Measurements from ENCODE around the gene SLC26A1. TPM values are rescaled to one million over a fixed set of nuclear protein-coding genes. Genes with fewer than 3 reads are reported as not detected.

The SLC26A1 gene
- total RNA-seq, 1 donor from 2014 or later, result not detected

DNA sequence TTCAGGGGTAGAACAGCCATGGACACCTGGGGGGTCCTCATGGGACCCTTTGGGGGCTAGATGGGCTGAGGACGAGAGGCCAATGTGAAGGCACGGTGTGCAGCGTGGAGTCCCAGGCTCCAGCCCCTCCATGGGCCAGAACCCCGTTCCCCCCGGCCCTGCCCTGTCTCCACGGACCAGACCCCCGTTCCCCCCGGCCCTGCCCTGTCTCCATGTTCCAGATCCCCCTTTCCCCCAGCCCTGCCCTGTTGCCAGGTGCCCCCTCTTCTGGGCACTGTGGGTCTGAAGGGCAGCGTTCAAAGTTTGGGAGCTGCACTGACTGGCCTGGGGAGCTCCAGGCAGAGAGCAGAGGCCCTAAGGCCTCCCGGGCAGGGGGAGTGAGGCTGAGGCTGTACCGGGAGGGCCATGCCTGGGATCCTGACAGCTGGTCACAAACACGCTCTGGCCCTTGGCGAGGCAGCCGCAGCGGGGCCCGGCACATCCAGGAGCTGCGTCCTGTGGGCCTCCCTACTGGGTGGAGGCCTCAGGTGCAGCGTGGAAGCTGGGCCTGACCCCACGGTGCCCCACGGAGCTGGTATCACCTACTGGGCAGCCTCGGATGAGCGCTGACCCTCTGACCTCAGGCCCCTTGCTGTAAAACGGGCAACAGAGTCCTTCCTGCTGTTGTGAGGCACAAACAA, 28.7 kb downstream of the SLC26A1 start:
- DNase-seq, result no peak

DNA sequence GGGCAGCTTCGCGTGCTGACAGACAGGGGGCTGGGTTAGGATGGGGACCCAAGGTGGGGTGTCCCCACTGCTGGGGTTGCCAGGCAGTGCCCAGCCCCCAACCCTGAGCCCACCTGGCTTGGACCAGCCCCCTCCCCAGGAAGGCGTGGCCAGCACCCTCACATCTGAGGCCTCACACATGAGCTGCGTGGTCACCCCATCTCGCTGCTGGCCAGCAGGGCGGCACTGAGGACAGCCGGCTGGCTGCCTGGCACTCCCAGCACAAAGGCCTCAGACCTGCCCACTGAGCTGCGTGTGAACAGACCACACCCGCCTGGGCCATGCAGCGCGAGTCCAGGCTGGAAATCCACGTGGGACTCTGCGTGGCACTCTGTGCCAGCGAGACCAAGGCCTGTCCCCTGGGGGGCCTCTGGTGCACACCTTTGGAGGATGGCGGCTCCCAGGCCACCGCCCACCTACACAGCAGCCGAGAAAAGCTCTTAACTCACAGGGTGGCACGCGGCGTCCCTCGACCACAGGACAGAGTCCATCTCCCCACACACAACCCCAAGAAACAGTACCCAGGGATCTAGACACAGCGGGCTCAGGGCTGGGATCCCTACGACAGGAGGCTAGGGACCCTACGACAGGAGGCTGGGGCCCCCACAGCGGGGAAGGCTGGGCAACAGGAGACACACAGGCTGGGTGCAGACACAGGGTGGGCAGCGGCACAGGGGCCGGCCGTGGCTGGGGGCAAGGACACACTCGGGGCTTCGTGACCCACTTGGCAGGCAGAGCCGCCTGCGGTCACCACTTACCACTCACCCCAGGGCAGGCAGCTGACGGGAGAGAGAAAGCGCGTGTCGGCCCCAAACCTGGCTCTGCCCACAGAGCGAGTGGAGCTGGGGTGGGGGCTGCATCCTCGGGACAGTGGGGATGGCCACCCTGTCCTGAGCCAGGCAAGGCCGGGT, 29.7 kb downstream of the SLC26A1 start:
- DNase-seq, result no peak

DNA sequence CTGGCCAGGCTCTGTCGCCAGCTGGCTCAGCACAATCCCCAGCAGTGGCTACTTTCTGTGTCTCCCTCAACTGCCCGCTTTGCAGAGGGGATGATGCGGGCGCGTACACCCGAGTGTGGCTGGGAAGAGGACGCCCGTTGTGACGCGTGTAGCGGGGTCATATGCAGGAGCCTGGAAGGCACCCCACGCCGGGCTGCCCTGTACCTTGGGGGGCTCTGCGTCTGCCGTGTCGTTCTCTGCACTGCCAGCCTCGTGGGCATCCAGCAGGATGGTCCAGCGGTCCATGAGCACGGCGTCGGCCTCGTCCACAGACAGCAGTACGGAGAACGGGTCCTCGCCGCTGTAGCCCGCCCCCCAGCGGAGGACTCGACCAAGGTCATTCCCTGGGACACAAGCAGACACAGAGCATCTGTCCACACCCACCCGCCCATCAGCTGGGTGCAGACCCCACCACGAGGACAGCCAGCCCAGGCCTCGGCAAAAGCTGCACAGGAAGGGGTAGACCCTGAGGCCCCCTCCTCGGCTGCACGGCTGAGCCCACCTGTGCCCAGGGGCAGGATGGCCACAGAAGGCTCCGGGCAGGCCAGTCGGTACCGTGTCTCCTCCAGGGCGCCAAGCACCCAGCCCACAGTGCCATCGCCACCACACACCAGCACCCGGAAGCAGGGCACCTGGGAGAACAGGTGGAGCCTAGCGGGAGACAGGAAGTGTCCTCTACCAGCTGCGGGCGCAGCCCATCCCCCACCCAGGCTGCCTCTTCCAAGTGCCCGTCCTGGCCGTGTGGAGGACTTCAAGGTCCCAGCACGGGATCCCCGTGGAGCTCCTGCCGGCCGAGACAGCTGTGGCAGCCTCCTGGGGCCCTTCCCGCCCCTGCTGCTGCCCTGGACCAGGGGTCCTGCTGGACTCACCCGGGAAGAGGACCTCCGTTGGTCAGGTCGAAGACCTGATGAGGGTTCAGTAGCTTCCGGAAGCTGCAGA, 30.7 kb downstream of the SLC26A1 start:
- DNase-seq, result no peak

DNA sequence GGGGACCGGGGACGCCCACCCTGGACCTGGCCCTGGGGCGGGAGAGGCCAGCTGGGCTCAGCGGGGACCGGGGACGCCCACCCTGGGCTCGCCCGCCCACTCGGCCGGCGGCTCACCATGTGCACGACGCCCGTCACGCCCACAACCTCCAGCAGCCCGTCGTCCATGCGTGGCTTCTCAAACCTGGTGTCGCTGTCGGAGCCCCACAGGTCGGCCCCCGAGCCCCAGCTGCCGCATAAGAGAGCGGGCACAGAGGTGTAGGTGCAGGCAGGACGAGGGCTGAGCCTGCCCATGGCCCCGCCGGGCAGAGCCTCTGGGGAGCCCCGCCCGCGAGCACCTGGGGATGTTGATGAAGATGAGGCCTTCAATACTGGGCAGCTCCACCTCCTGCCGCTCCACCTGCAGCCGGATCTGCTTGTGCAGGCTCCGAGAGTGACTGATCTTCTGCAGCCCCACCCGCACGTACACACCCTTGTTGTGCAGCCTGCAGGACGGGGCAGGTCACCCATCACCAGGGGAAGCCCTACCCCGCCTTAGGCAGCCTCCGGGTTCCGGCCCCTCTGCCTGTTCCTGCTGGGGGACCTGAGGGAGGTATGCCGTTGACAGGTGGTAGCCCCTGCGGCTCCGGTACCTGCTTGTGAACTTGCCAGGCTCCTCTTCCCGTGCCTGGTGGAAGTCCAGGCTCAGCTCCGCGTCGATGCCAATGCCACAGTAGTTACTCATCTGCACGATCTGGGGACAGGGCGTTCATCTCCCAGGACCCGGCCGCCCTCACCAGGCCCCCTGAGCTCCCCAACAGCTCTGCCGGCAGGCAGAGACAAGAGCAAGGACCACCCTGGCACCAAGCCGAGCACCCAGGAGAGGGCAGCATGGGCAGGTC, 31.6 kb downstream of the SLC26A1 start:
- DNase-seq, result no peak

DNA sequence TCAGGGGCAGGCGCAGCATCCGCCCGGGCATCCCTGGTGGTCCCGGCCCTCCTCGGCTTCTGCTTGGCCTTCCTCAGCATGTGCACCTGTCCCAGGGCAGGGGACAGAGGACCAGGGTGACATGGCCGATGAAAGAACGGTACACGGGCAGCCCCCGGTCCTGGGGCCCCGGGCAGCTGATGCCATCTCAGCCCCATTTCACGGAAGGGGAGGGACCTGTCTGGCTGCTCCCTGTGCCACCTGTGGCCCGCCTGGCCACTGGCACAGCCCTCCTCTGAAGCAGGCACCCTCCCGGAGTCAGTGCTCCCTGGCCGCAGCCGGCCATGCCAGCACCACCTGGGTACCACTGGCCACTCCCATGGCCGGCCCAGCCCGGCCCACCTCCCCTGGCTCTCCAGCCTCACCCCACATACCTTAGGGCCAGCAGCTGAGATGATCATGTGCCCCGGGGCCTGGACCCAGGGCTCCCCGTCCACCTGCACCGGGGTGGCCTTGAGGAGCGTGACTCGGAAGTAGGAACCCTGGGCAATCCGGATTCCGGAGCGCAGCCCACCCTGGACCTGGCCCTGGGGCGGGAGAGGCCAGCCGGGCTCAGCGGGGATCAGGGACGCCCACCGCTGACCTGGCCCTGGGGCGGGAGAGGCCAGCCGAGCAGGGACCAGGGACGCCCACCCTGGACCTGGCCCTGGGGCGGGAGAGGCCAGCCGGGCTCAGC, 32.4 kb downstream of the SLC26A1 start:
- no peak for DNase-seq

DNA sequence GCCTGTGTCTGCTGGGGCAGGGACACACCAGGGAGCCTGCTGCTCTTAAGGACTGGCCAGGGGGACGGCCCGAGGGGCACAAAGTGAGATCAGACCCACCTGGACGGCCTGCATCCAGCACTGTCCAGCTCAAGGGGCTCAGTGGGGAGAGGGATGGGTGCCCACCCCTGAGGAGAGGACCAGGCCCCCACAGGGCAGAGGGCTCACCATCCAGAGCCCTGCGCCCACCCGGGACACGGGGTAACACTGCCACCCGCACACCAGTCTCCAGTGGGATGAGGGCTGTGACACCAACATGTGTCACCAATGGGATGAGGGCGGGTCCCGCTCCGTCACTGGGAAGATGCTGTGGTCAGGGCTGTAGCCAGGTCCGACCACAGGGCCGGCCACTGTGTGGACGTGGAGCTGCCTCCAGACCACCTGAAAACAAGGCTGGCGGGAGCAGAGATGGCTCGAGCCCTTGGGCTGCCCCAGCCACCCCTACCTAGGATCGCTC, 33.0 kb downstream of the SLC26A1 start:
- DNase-seq, result no peak

DNA sequence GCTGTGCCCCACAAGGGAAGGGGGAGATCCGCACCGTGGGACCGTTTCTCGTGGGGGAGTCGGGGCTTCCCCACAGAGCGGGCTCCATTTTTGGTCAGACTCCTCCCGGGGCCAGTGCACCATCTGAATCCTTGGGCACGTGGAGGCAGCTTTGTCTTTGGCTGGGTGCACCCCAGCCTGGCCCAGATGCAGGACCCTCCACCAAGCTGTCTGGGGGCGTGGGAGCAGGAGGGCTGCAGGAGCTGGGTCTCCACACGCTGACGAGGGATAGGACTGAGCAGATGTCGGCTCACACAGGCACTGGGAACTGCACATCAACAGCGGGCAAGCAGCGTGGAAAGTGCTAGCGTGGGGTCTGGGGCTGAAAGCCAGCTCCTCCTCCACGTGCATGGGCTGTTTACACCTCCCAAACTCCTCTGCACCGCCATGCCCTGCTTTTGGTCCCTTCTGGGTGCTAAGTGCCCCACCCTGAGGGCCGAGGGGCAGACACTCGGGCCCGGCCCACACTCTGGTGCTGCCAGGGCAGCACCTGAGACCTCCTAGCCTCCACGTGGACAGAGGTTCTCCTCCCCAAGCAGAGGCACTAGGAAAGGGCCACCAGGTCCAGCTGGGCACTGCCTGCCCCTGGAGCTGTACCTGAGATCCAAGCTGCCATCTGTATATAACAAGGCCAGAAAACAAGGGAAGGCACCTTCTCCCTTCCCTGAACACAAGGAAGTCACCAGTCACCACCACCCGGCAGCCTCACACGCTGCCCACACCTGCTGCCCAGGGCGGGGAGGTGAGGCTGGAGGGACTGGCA, 33.7 kb downstream of the SLC26A1 start:
- no peak for DNase-seq

DNA sequence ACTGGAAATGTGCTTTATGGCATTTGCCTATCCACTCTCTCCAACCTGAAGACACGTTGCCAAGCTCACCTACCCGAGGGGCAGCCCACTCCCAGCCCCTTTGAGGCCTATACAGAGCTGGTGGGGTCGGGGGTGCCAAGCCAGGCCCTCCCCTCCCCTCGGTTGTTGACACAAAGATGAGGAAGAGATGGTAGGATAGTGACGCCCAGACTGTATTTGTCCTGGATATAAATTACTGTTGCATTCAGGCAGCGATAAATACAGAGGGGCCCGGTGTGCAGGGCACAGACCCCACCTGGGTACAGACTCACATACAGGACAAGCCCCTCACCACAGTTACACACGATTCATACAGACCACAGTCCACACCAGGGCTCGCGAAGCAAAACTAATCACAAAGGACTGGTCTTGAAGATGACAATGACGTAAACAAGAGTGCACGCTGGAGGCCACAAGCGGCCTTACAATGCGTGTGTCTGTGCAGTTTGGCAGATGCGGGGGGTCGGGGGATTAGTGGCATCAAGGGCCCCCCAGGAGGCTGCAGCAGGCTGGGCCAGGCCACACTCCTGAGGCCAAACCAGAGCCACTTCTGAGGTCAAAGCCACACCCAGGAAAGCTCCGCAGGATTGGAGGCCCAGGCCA, 34.4 kb downstream of the SLC26A1 start:
- no peak for DNase-seq

DNA sequence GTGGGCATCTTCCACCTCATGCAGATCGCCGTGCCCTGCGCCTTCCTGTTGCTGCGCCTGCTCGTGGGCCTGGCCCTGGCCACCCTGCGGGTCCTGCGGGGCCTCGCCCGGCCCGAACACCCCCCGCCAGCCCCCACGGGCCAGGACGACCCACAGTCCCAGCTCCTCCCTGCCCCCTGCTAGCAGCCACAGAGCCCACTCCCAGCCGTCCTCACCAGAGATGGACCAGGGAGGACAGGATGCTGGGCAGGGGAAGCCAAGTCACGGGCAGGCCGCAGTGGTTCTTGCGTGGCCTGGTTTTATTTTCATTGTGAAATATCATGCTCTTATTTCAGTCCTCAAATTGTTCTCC, 34.9 kb downstream of the SLC26A1 start:
- DNase-seq, result no peak

DNA sequence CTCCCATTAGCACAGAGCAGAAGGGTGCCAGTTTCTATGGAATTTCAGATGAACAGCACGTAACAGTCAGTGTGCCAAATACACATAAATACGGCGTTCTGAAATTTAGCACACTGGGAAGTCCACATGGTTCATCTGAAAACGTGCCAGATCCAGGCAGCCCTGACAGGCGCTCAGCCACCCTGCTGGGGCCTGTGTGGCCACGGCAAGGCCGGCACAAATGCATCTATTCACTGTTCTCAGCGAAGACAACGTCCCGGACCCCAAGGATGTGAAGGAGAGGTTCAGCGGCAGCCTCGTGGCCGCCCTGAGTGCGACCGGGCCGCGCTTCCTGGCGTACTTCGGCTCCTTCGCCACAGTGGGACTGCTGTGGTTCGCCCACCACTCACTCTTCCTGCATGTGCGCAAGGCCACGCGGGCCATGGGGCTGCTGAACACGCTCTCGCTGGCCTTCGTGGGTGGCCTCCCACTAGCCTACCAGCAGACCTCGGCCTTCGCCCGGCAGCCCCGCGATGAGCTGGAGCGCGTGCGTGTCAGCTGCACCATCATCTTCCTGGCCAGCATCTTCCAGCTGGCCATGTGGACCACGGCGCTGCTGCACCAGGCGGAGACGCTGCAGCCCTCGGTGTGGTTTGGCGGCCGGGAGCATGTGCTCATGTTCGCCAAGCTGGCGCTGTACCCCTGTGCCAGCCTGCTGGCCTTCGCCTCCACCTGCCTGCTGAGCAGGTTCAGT, 35.5 kb downstream of the SLC26A1 start:
- no peak for DNase-seq

DNA sequence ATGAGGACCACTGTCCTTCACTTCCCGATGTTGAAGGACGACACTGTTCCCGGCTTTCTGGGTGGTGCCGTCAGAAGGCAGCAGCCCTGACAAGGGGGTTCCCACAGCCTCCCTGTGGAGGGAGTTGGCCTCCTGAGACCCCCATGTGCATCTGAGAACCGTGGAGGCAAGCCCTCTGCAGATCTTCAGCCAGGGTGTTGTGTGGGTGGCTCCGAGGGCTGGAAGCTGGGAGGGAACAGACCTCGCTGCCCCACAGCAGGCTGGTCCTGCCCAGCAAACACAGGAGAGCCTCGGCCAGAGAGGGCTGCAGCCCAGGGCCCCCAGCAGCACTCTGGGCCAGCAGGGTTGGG, 36.0 kb downstream of the SLC26A1 start:
- DNase-seq, result no peak

DNA sequence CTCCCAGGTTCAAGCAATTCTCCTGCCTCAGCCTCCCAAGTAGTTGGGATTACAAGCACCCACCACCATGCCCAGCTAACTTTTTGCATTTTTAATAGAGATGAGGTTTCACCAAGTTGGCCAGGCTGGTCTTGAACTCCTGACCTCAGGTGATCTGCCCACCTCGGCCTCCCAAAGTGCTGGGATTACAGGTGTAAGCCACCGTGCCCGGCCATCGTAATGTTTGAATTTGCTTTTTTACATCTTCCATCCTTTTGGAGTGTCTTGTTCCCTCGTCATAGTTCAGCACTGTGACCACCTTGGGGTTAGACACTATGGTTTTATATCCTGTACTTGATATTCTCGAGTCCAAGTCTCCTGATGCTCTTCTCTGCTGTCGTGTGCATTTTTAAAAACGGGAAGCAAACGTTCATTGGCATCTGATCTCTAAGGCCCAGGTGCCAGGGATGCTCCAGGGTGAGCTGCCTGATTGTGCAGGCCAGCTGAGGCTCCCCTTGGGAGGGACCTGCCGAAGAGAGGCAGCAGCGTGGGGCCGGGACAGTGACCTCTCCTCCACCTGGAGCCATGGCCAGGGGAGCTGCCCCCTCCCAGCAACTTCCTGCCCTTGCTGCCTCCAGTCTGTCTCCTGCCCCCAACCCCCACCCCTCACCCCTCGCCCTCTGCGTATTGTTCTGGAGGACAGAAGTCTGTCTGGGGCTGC, 36.5 kb downstream of the SLC26A1 start:
- no peak for DNase-seq

DNA sequence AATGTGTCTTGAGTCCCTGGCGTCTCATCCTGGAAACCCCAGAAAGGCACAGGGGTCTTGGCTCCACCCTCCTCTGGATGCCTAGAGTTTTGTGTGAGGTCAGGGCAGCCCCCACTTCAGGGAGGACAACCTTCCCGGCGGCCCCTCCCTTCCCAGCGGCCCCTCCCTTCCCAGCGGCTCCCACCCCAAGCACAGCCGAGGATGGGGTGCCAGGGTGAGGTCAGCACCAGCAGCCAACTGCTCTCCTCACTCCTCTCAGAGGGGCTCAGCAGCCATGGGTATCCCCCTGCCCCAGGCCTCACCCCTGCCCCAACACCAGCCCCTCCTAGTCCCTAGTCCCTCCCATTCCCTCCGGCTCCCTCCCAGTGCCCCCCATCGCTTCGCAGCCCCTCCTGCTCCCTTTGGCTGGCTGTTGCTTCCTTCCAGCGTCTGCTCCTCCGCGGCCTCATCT, 37.2 kb downstream of the SLC26A1 start:
- no peak for DNase-seq

DNA sequence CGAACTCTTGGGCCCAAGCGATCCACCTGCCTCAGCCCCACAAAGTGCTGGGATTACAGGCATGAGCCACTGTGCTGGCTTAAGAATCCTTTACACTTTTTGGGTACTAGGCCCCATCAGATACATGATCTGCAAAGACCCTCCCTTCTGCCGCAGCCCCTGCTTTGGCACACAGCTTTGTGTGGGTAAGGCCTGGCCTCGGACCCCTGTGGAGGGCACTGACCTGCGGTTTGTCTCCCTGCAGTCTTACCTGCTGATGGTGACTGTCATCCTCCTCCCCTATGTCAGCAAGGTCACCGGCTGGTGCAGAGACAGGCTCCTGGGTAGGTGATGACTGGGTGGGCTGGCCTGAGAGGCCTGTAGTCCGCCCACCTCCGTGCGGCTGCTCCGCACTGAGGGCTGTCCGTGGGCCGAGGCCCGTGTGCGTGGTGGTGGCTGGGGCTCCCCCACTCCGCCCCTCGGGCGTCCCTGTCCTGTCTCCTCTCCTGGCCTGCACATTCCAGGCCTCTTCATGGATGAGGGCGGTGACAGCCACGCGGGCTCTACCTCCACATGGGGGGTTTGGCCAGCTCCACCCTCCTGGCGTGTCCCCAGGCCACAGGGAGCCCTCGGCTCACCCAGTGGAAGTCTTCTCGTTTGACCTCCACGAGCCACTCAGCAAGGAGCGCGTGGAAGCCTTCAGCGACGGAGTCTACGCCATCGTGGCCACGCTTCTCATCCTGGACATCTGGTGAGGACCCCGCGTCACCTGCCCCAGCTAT, 37.9 kb downstream of the SLC26A1 start:
- no peak for DNase-seq

DNA sequence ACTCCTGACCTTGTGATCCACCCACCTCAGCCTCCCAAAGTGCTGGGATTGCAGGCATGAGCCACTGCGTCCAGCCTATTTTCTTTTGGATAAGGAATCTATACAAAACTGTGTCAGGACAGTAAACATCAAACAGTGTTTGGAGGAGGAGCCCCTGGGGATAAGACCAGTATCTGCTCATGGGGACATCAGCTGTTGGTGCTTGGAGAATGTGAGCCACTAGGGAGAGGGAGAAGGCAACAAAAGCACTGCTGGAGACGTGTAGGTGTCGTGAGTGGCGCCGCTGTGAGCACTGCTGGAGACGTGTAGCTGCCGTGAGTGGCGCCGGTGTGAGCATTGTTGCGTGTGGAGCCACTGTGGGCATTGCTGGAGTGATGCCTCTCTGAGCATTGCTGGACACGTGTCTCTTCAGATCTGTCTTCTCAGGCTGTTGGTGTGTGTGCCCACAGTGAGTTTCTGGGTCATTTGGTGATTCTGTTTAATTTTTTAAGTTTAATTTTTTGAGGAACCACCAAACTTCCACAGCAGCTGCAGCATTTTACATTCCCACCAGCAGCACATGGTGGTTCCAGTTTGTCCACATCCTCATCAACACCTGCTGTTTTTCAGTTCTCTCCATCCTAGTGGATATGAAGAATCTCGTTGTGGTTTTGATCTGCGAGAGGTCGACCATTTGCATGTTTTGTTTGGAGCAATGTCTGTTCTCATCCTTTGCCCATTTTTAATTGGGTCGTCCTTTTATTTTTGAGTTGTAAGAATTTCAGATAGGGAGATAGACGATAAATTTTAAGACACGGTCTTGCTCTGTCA, 38.8 kb downstream of the SLC26A1 start:
- DNase-seq, result no peak

DNA sequence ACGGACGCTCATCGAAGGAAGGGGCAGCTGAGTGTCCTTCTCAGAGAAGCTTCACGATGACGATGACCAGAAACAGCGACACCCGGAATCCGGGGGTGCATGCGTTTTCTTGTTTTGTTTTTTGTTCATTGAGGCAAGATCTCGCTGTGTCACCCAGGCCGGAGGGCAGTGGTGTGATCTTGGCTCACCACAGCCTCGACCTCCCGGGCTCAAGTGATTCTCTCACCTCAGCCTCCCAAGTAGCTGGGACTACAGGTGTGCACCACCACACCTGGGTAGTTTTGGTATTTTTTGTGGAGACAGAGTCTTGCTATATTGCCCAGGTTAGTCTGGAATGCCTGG, 39.7 kb downstream of the SLC26A1 start:
- DNase-seq, result no peak

Data from dermis blood vessel endothelial cell (primary cell).